ENCODE results near the gene LIPF. TPM values are rescaled to one million over a fixed set of nuclear protein-coding genes. Genes with fewer than 3 reads are reported as not detected.
"Not testable (repeated sequence)": the region's sequence is repeated elsewhere in the genome, so short reads cannot be mapped to it uniquely, and the experiment has no call there.

The LIPF gene
- total RNA-seq, 8 experiments from 2014 or later, result 0.33 to 0.66 (median 0.35) TPM; not detected in 5

- H3K4me3 ChIP-seq, result no peak overlapping the region
- H3K27ac ChIP-seq, result no peak overlapping the region
- ATAC-seq (replicated peaks in 6 of 8), result no peak
- WGBS, 10 experiments, result 73 to 100% (median 88%) methylated on average over 2 to 6 of the region's 6 CpGs; no CpG with 5 or more reads in 4 of the 10 experiments
- in situ Hi-C loops (cut with MboI; ENCODE audit: low pct_unique_long_range_greater_than_20kb in 2 of 9, low sequenced_read_pairs in 9 of 9, unreplicated experiment in 9 of 9), result loop anchor here in 1 of 9 experiments (10.0 to 25.0 kb wide), 2 partner anchors 105 to 123 kb away; partner anchors contain the start of genes LIPJ, LIPM and RNLS
- H3K4me1 ChIP-seq (replicated peaks in 1 of 2), result no peaks in the 10 kb centered on the region
Measured at GRCh38 chr10:88689366-88689765, 25.1 kb downstream of the LIPF start.

DNA sequence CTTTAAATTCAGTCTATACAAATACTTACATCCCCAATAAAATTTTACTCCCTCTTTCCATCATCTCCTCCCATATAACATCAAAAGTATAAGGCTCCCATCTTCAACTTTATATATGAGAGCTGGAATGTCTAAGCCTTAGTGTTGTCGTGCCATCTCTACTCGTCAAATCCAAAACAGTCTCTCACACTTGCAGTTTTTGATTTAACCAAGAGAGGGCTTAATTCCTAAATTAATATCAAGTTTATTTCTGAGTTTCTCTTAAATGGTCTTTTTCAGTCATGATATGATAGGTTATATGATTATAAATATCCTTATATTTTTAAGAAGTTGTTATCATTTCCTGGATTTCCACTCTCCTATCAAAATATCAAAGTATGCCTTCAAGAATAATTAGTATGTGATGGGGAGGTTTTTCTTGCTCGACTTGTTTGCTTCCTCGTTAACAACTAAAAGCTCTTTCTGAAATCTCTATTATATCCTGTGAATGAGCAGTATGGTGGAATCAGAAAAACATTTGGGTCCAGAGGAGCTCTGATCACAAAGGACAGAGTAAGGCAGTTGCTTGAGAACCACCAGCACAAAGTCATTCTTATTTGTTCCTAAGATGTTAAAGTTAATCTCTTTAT, 29.3 kb downstream of the LIPF start:
- no peak overlapping the region for H3K4me3 ChIP-seq
- ATAC-seq (replicated peaks in 6 of 8), result no peak
- in situ Hi-C loops (cut with MboI; ENCODE audit: low pct_unique_long_range_greater_than_20kb in 2 of 9, low sequenced_read_pairs in 9 of 9, unreplicated experiment in 9 of 9), result loop anchor here in 2 of 9 experiments (10.0 to 25.0 kb wide), 2 partner anchors 119 to 121 kb away; partner anchors contain the start of gene LIPM (in 1 of the 2)
- H3K27ac ChIP-seq, result no peak overlapping the region
- H3K4me1 ChIP-seq (replicated peaks in 1 of 2), result no peaks in the 10 kb centered on the region
- 23 to 87% (median 71%) methylated on average over 1 to 4 of the region's 4 CpGs; no CpG with 5 or more reads in 1 of the 10 experiments for WGBS, 10 experiments

DNA sequence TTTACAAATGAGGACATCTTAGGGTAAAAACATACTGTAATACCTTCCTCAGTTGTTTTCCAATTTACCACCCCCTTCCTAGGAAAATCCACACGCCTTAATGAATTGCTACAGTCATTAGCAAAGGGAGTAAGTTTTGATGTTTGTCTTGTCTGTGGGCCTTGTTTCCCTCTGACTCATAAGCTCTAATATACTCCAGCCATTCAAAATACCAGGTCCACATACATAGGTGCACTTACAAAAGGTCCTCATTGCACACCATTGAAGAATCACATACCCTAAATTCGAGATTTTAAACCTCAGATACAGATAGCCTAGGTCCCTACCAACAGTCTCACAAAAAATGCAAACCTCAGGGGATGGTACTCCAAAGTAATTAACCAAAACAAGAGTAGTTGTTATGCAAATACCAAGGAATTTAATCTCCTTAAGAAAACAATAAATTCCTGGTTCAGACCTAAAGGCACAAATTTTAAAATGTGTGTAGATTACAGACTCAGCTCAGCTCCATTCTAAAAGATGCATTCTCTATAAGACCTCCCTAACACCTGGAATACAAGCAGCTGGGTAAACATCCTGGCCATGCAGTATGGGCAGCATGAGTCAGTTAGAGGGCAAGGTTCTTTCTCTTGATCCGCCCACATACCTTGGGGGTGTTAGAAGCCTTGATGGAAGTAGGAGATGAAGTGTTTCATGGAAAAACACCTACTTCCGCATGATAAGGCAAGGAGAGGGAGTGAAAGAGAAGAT, 38.8 kb downstream of the LIPF start:
- Histone ChIP-seq H3K4me1 (replicated peaks in 1 of 2) (no peaks in the 10 kb centered on the region), H3K4me3 (no peak overlapping the region), H3K27ac (no peak overlapping the region)
- peak in 3 of 8 experiments; percentile 25 to 94 (median 86) for ATAC-seq (replicated peaks in 6 of 8)
- in situ Hi-C loops (cut with MboI; ENCODE audit: low pct_unique_long_range_greater_than_20kb in 2 of 9, low sequenced_read_pairs in 9 of 9, unreplicated experiment in 9 of 9), result no loop called here
- 16 to 100% (median 57%) methylated on average over 1 to 3 of the region's 4 CpGs; no CpG with 5 or more reads in 1 of the 10 experiments for WGBS, 10 experiments

GRCh38 chr10:88705958-88706357, 41.7 kb downstream of the LIPF start, which contains the start of gene LIPK:
LIPK (plus strand) TSS chr10:88706249; CDS start chr10:88724544, 18,295 bp downstream.
- WGBS, 10 experiments, result 100% methylated on average over 1 of the region's 1 CpG; no CpG with 5 or more reads in 7 of the 10 experiments
- in situ Hi-C loops (cut with MboI; ENCODE audit: low pct_unique_long_range_greater_than_20kb in 2 of 9, low sequenced_read_pairs in 9 of 9, unreplicated experiment in 9 of 9), result no loop called here
- H3K4me3 ChIP-seq, result no peak within 1 kb of the TSS
- ATAC-seq (replicated peaks in 6 of 8), result no peak
- no peaks in the 10 kb centered on the region for H3K4me1 ChIP-seq (replicated peaks in 1 of 2)
- H3K27ac ChIP-seq, result no peak within 1 kb of the TSS

DNA sequence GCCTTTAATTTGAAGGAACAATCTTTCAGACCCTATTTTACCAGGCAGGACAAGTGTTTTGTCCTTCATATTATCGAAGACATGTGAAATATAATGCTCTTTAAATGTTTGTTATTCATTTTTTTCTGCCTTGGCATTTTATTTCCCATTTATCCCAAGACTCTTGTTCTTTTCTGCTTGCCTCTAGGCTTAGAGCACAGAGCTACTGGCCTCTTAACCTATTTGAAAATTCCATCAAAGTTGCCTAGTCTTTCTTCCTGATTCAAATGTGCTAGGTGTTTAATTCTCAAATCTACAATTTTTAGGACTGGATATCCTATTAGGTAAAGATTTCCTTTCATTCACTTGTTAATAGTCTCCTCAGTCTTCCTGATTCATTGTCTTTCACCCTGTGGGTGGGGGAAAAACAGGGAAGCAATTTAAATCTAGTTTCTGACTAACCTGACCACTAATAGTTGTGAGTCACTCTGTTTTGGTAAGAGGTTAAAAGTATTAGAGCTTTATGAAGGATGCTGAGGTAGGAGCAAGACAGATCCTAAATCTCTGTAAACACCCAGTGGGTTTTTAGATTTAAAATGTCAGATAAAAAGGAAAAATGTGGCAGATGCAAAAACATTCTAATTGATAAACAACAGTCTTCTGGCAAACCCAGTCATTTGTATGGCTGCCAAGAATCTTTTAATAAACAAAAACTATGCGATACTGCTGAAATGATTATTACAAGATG, 43.4 kb downstream of the LIPF start:
- no peak overlapping the region for H3K4me3 ChIP-seq
- no peaks in the 10 kb centered on the region for H3K4me1 ChIP-seq (replicated peaks in 1 of 2)
- in situ Hi-C loops (cut with MboI; ENCODE audit: low pct_unique_long_range_greater_than_20kb in 2 of 9, low sequenced_read_pairs in 9 of 9, unreplicated experiment in 9 of 9), result no loop called here
- peak in 2 of 8 experiments; percentile 72 to 73 for ATAC-seq (replicated peaks in 6 of 8)
- WGBS, 10 experiments, result 5 to 66% (median 50%) methylated on average over 1 to 2 of the region's 2 CpGs; no CpG with 5 or more reads in 1 of the 10 experiments
- no peak overlapping the region for H3K27ac ChIP-seq

DNA sequence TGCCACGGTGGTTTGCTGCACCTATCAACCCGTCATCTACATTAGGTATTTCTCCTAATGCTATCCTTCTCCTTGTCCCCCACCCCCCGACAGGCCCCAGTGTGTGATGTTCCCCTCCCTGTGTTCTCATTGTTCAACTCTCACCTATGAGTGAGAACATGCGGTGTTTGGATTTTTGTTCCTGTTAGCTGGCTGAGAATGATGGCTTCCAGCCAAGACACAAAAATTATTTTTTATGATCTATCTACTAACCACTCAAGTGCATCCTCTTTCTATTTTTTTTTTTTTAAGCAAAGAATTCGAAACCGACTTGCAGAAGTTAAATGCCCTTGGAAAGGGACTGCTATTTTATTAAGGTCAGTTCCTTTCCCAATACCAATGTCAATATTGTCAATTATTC, 45.1 kb downstream of the LIPF start:
- in situ Hi-C loops (cut with MboI; ENCODE audit: low pct_unique_long_range_greater_than_20kb in 2 of 9, low sequenced_read_pairs in 9 of 9, unreplicated experiment in 9 of 9); H3K4me3 ChIP-seq; H3K4me1 ChIP-seq (replicated peaks in 1 of 2); H3K27ac ChIP-seq; ATAC-seq (replicated peaks in 6 of 8): not testable (repeated sequence)
- 38 to 93% (median 52%) methylated on average over 1 to 4 of the region's 6 CpGs; no CpG with 5 or more reads in 3 of the 10 experiments for WGBS, 10 experiments

DNA sequence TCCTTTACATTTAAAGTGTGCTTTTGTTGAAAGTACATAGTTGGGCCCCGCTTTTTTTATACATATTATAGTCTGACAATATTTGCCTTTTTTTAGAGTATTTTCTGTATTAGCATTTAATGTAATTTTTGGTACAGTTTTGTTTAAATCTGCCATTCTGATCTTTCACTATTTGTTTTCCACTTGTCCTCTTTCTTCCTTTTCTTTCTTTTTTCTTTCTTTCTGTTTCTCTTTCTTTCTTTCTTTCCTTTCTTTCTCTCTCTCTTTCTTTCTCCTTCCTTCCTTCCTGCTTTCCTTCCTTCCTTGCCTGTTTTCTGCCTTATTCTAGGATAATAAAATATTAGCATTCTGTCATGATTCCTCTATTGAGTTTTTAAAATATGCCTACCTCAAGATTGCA, 51.3 kb downstream of the LIPF start:
- in situ Hi-C loops (cut with MboI; ENCODE audit: low pct_unique_long_range_greater_than_20kb in 2 of 9, low sequenced_read_pairs in 9 of 9, unreplicated experiment in 9 of 9), result no loop called here
- Histone ChIP-seq H3K4me1 (replicated peaks in 1 of 2) (no peaks in the 10 kb centered on the region), H3K4me3 (no peak overlapping the region), H3K27ac (no peak overlapping the region)
- WGBS, 10 experiments, result 67 to 100% (median 80%) methylated on average over 1 of the region's 1 CpG; no CpG with 5 or more reads in 1 of the 10 experiments
- ATAC-seq (replicated peaks in 6 of 8), result no peak

- Histone ChIP-seq H3K4me3 (no peak overlapping the region), H3K27ac (peak overlapping the region in 1 of 2 donors; percentile 18), H3K4me1 (replicated peaks in 1 of 2) (no peaks in the 10 kb centered on the region)
- in situ Hi-C loops (cut with MboI; ENCODE audit: low pct_unique_long_range_greater_than_20kb in 2 of 9, low sequenced_read_pairs in 9 of 9, unreplicated experiment in 9 of 9), result no loop called here
- peak in 5 of 8 experiments; percentile 39 to 98 (median 71) for ATAC-seq (replicated peaks in 6 of 8)
- WGBS, 10 experiments, result 55 to 86% (median 80%) methylated on average over 1 to 4 of the region's 4 CpGs; no CpG with 5 or more reads in 1 of the 10 experiments
Measured at GRCh38 chr10:88721392-88721791, 57.1 kb downstream of the LIPF start.

- no peak overlapping the region for H3K4me3 ChIP-seq
- H3K4me1 ChIP-seq (replicated peaks in 1 of 2), result no peaks in the 10 kb centered on the region
- in situ Hi-C loops (cut with MboI; ENCODE audit: low pct_unique_long_range_greater_than_20kb in 2 of 9, low sequenced_read_pairs in 9 of 9, unreplicated experiment in 9 of 9), result no loop called here
- no peak overlapping the region for H3K27ac ChIP-seq
- WGBS, 10 experiments, result 0 to 100% (median 43%) methylated on average over 1 of the region's 1 CpG; no CpG with 5 or more reads in 4 of the 10 experiments
- ATAC-seq (replicated peaks in 6 of 8), result no peak
Measured at GRCh38 chr10:88725798-88726197, 61.6 kb downstream of the LIPF start.

DNA sequence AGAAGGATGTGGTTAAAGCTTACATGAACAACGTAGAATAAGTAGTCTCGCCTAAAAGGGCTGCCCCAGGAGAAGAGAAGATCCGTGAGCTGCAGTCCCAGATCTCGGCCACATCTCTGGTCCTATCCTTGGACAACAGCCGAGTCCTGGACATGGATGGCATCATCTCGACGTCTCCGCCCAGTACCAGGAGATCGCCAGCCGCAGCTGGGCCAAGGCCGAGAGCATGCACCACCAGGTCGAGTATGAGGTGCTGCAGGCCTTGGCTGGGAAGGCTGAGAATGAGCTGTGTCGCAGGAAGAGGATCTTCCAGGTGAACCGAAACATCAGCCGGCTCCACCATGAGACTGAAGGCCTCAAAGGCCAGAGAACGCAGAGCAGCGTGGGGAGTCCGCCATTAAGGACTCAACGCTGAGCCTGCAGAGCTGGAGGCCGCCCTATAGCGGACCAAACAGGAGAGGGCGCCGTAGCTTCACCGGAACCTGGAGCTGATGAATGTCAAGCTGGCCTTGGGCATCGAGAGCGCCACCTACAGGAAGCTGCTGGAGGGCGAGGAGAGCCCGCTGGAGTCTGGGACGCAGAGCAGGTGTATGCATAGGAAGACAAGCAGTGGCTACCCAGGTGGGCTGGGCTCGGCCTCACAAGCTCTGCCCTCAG, 64.0 kb downstream of the LIPF start:
- Histone ChIP-seq H3K27ac (no peak overlapping the region), H3K4me1 (replicated peaks in 1 of 2) (no peaks in the 10 kb centered on the region), H3K4me3 (no peak overlapping the region)
- peak in 3 of 8 experiments; percentile 36 to 70 (median 41) for ATAC-seq (replicated peaks in 6 of 8)
- in situ Hi-C loops (cut with MboI; ENCODE audit: low pct_unique_long_range_greater_than_20kb in 2 of 9, low sequenced_read_pairs in 9 of 9, unreplicated experiment in 9 of 9), result no loop called here
- 38 to 90% (median 83%) methylated on average over 1 to 18 of the region's 30 CpGs; no CpG with 5 or more reads in 3 of the 10 experiments for WGBS, 10 experiments

Measured in motor neuron (in vitro differentiated cells).